ENCODE results near the gene HNRNPH1. TPM values are rescaled to one million over a fixed set of nuclear protein-coding genes. Genes with fewer than 3 reads are reported as not detected.
"Not testable (repeated sequence)": the region's sequence is repeated elsewhere in the genome, so short reads cannot be mapped to it uniquely, and the experiment has no call there.

HNRNPH1 gene
- total and polyA plus RNA-seq, 4 donors = 185 to 1,791 (median 306) TPM

GRCh38 chr5:179653135-179653534 lies 29.7 kb upstream of the HNRNPH1 start:
- H3K4me3 ChIP-seq; H3K9ac ChIP-seq (ENCODE audit: insufficient read depth in 1 of 2, low read length in 2 of 2); H3K27me3 ChIP-seq (ENCODE audit: control insufficient read depth in 3 of 3, insufficient read depth in 3 of 3, low read length in 2 of 3); DNase-seq; H3K36me3 ChIP-seq (ENCODE audit: control insufficient read depth in 4 of 4, insufficient read depth in 4 of 4, low read length in 4 of 4); H3K27ac ChIP-seq (ENCODE audit: low read depth in 1 of 2, low read length in 1 of 2); ATAC-seq (ENCODE audit: insufficient read depth, low FRiP score); H3K9me3 ChIP-seq (ENCODE audit: control insufficient read depth in 4 of 4, insufficient read depth in 3 of 4, low read length in 3 of 4); H3K4me1 ChIP-seq (ENCODE audit: control insufficient read depth in 5 of 5, insufficient read depth in 5 of 5, low read length in 5 of 5): not testable (repeated sequence)
- 65 to 73% methylated on average over 2 of the region's 2 CpGs for whole genome bisulfite sequencing, 2 donors

DNA sequence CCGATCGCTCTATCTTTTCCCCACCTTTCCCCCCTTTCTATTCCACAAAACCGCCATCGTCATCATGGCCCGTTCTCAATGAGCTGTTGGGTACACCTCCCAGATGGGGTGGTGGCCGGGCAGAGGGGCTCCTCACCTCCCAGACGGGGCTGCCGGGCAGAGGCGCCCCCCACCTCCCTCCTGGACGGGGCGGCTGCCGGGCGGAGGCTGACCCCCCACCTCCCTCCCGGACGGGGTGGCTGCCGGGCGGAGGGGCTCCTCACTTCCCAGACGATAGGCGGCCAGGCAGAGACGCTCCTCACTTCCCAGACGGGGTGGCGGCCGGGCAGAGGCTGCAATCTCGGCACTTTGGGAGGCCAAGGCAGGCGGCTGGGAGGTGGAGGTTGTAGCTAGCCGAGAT lies 26.8 kb upstream of the HNRNPH1 start:
- not testable (repeated sequence) for H3K36me3 ChIP-seq (ENCODE audit: control insufficient read depth in 4 of 4, insufficient read depth in 4 of 4, low read length in 4 of 4); H3K4me3 ChIP-seq; H3K27me3 ChIP-seq (ENCODE audit: control insufficient read depth in 3 of 3, insufficient read depth in 3 of 3, low read length in 2 of 3); DNase-seq; ATAC-seq (ENCODE audit: insufficient read depth, low FRiP score); H3K4me1 ChIP-seq (ENCODE audit: control insufficient read depth in 5 of 5, insufficient read depth in 5 of 5, low read length in 5 of 5); H3K27ac ChIP-seq (ENCODE audit: low read depth in 1 of 2, low read length in 1 of 2); H3K9me3 ChIP-seq (ENCODE audit: control insufficient read depth in 4 of 4, insufficient read depth in 3 of 4, low read length in 3 of 4); H3K9ac ChIP-seq (ENCODE audit: insufficient read depth in 1 of 2, low read length in 2 of 2)
- 86 to 94% methylated on average over 8 to 15 of the region's 26 CpGs for WGBS, 2 donors

- not testable (repeated sequence) for H3K9me3 ChIP-seq (ENCODE audit: control insufficient read depth in 4 of 4, insufficient read depth in 3 of 4, low read length in 3 of 4); ATAC-seq (ENCODE audit: insufficient read depth, low FRiP score); H3K9ac ChIP-seq (ENCODE audit: insufficient read depth in 1 of 2, low read length in 2 of 2); H3K27me3 ChIP-seq (ENCODE audit: control insufficient read depth in 3 of 3, insufficient read depth in 3 of 3, low read length in 2 of 3); H3K4me1 ChIP-seq (ENCODE audit: control insufficient read depth in 5 of 5, insufficient read depth in 5 of 5, low read length in 5 of 5); H3K27ac ChIP-seq (ENCODE audit: low read depth in 1 of 2, low read length in 1 of 2); H3K4me3 ChIP-seq; H3K36me3 ChIP-seq (ENCODE audit: control insufficient read depth in 4 of 4, insufficient read depth in 4 of 4, low read length in 4 of 4); DNase-seq
- 78 to 87% methylated on average over 8 to 10 of the region's 10 CpGs for WGBS, 2 donors
Measured at GRCh38 chr5:179649166-179649703, 25.8 kb upstream of the HNRNPH1 start.

GRCh38 chr5:179648410-179648809 lies 24.9 kb upstream of the HNRNPH1 start:
- H3K36me3 ChIP-seq (ENCODE audit: control insufficient read depth in 4 of 4, insufficient read depth in 4 of 4, low read length in 4 of 4) = no peaks in the 10 kb centered on the region

DNA sequence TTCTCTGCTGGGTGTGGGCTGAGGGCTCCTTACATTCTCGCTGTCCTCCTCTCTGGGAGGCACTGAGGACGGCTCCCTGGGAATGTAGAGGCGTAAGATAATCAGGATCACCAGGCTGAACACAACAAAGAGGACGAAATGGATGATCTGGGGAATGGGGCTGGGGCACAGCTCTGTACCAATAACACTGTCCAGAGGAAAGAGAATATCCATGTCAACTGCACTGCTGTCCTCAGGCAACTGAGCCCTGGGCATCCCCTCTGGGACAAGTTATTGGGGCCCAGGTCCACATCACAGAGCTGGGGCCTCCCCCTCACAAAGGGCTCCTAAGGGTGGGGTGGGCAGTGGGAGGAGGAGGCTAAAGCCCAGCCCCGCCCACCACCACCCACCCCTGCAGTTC lies 21.3 kb upstream of the HNRNPH1 start:
- H3K36me3 ChIP-seq (ENCODE audit: control insufficient read depth in 4 of 4, insufficient read depth in 4 of 4, low read length in 4 of 4); H3K4me1 ChIP-seq (ENCODE audit: control insufficient read depth in 5 of 5, insufficient read depth in 5 of 5, low read length in 5 of 5); ATAC-seq (ENCODE audit: insufficient read depth, low FRiP score); H3K9ac ChIP-seq (ENCODE audit: insufficient read depth in 1 of 2, low read length in 2 of 2); H3K4me3 ChIP-seq; H3K27me3 ChIP-seq (ENCODE audit: control insufficient read depth in 3 of 3, insufficient read depth in 3 of 3, low read length in 2 of 3); DNase-seq; H3K9me3 ChIP-seq (ENCODE audit: control insufficient read depth in 4 of 4, insufficient read depth in 3 of 4, low read length in 3 of 4); H3K27ac ChIP-seq (ENCODE audit: low read depth in 1 of 2, low read length in 1 of 2): not testable (repeated sequence)
- whole genome bisulfite sequencing, 2 donors = 87% methylated on average over 4 of the region's 5 CpGs

More at GRCh38 chr5:179648410-179648809, 24.9 kb upstream of the HNRNPH1 start:
- 75 to 88% methylated on average over 9 of the region's 9 CpGs for WGBS, 2 donors
- no peaks in the 10 kb centered on the region for H3K4me1 ChIP-seq (ENCODE audit: control insufficient read depth in 5 of 5, insufficient read depth in 5 of 5, low read length in 5 of 5)
- H3K27me3 ChIP-seq (ENCODE audit: control insufficient read depth in 3 of 3, insufficient read depth in 3 of 3, low read length in 2 of 3) = no peaks in the 10 kb centered on the region
- H3K4me3 ChIP-seq = no peak overlapping the region
- DNase-seq = no peak
- ATAC-seq (ENCODE audit: insufficient read depth, low FRiP score) = no peak
- H3K9ac ChIP-seq (ENCODE audit: insufficient read depth in 1 of 2, low read length in 2 of 2) = no peak overlapping the region
- no peak overlapping the region for H3K27ac ChIP-seq (ENCODE audit: low read depth in 1 of 2, low read length in 1 of 2)
- H3K9me3 ChIP-seq (ENCODE audit: control insufficient read depth in 4 of 4, insufficient read depth in 3 of 4, low read length in 3 of 4) = no peaks in the 10 kb centered on the region
- TF ChIP-seq, protein P1, sequence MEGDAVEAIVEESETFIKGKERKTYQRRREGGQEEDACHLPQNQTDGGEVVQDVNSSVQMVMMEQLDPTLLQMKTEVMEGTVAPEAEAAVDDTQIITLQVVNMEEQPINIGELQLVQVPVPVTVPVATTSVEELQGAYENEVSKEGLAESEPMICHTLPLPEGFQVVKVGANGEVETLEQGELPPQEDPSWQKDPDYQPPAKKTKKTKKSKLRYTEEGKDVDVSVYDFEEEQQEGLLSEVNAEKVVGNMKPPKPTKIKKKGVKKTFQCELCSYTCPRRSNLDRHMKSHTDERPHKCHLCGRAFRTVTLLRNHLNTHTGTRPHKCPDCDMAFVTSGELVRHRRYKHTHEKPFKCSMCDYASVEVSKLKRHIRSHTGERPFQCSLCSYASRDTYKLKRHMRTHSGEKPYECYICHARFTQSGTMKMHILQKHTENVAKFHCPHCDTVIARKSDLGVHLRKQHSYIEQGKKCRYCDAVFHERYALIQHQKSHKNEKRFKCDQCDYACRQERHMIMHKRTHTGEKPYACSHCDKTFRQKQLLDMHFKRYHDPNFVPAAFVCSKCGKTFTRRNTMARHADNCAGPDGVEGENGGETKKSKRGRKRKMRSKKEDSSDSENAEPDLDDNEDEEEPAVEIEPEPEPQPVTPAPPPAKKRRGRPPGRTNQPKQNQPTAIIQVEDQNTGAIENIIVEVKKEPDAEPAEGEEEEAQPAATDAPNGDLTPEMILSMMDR (IDR thresholded peaks at IDR 0.05; ENCODE audit: control extremely low read depth, extremely low read depth) = no peak

DNA sequence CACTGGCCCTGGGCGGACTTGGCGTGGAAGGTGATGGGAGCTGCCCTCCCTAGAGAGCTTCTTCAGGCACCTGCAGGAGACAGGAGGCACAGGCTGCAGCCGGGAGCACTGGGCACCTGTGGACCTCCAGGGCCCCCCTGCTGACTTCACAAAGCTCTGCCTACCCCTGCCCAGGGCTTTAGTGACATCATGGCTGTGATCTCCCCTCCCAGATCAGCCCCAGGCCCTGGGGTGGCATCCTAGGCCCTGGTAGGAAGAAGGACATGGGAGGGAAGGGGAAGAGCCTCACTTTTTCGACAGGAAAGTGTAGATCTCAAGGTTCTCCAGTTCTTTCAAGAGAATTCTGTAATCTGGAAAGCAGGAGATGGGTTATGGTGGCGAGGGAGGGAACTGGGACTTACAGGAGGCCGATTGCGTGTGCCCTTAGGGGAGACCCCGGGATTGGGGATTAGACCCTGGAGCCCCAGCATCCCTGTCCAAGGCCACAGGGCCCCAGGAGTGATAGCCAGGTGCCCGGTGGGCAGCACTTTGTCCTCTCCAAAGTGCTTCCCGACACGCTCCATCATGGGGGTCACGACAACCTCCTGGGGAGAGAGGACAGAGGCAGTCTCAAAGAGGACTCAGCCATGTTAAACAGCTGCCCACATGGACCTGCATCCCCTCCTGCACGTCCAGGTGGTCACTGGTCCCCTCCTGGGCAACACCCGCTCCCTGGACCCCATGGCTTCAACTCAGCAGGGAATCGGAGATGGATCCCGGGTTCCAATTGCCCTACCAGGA lies 19.9 kb upstream of the HNRNPH1 start:
- H3K36me3 ChIP-seq (ENCODE audit: control insufficient read depth in 4 of 4, insufficient read depth in 4 of 4, low read length in 4 of 4); ATAC-seq (ENCODE audit: insufficient read depth, low FRiP score); H3K27ac ChIP-seq (ENCODE audit: low read depth in 1 of 2, low read length in 1 of 2); H3K9ac ChIP-seq (ENCODE audit: insufficient read depth in 1 of 2, low read length in 2 of 2); DNase-seq; H3K4me3 ChIP-seq; H3K4me1 ChIP-seq (ENCODE audit: control insufficient read depth in 5 of 5, insufficient read depth in 5 of 5, low read length in 5 of 5); H3K9me3 ChIP-seq (ENCODE audit: control insufficient read depth in 4 of 4, insufficient read depth in 3 of 4, low read length in 3 of 4); H3K27me3 ChIP-seq (ENCODE audit: control insufficient read depth in 3 of 3, insufficient read depth in 3 of 3, low read length in 2 of 3): not testable (repeated sequence)
- WGBS, 2 donors = 87 to 89% methylated on average over 14 to 16 of the region's 16 CpGs

DNA sequence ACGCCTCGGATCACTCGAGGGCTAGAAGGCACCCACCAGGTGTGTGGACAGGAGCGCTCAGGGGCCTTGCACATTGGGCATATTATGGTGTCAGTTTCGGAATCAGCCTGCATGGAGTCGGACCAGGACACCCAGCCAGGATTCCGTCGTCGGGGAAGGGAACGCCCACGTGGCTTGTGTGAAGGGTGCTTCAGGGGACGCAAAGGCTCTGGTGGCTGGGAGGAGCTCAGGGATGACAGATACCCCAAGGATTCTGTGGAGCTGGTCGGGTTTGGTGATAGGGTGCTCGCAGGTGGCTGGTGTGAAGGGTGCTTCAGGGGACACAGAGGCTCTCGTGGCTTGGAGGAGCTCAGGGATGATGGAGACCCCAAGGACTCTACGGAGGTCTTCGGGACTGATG lies 19.2 kb upstream of the HNRNPH1 start:
- DNase-seq; H3K4me1 ChIP-seq (ENCODE audit: control insufficient read depth in 5 of 5, insufficient read depth in 5 of 5, low read length in 5 of 5); H3K27ac ChIP-seq (ENCODE audit: low read depth in 1 of 2, low read length in 1 of 2); ATAC-seq (ENCODE audit: insufficient read depth, low FRiP score); H3K9ac ChIP-seq (ENCODE audit: insufficient read depth in 1 of 2, low read length in 2 of 2); H3K36me3 ChIP-seq (ENCODE audit: control insufficient read depth in 4 of 4, insufficient read depth in 4 of 4, low read length in 4 of 4); H3K4me3 ChIP-seq; H3K9me3 ChIP-seq (ENCODE audit: control insufficient read depth in 4 of 4, insufficient read depth in 3 of 4, low read length in 3 of 4); H3K27me3 ChIP-seq (ENCODE audit: control insufficient read depth in 3 of 3, insufficient read depth in 3 of 3, low read length in 2 of 3): not testable (repeated sequence)
- WGBS, 2 donors = 86 to 90% methylated on average over 13 to 16 of the region's 17 CpGs
